Esophagus squamous epithelium (tissue), 5 donors: ENCODE results near the gene LRCH4. TPM values are rescaled to one million over a fixed set of nuclear protein-coding genes. Genes with fewer than 3 reads are reported as not detected.

Experiments
- DNase-seq: peaks from one replicate; lab custom pipeline; 2025; lab: John Stamatoyannopoulos, UW
- H3K27ac ChIP-seq, 4 donors: fragments of 200-600 bp; sonication (generic); one replicate each; pipeline ENCODE4 v1.5.1; 2016 to 2019; ENCODE audit warnings: mild to moderate bottlenecking in 1 of 4
- H3K27me3 ChIP-seq, 4 donors: fragments of 200-600 bp; sonication (generic); 1 replicate in 3 of 4; 2 replicates in 1 of 4; pipeline versions ENCODE4 v1.5.1 to v1.6.0; 2017 to 2021; ENCODE audit warnings: antibody characterized with exemption in 1 of 4
- H3K36me3 ChIP-seq, 3 donors: fragments of 200-600 bp; sonication (generic); one replicate each; pipeline ENCODE4 v1.5.1; 2016 to 2019
- H3K4me1 ChIP-seq, 3 donors: fragments of 200-600 bp; sonication (generic); one replicate each; pipeline ENCODE4 v1.5.1; 2017 to 2019
- H3K4me3 ChIP-seq, 4 donors: fragments of 200-600 bp; sonication (generic); 1 replicate in 3 of 4; 2 replicates in 1 of 4; pipeline ENCODE4 v1.5.1; 2016 to 2019; ENCODE audit warnings: mild to moderate bottlenecking in 2 of 4, moderate library complexity in 1 of 4
- H3K9me3 ChIP-seq, 3 donors: fragments of 200-600 bp; sonication (generic); one replicate each; pipeline ENCODE4 v1.5.1; 2016 to 2019
- POLR2A ChIP-seq, 4 donors: fragments of 450-650 bp; IDR thresholded peaks; one replicate each; pipeline ENCODE4 v1.6.1; 2017; ENCODE audit warnings: antibody characterized with exemption in 4 of 4, mild to moderate bottlenecking in 4 of 4, moderate library complexity in 3 of 4
- WGBS, 2 donors: methylation state at CpG; one replicate each; pipeline ENCODE4 v1.1.5; 2018; 5-methylcytosine and 5-hydroxymethylcytosine counted together
- intact Hi-C: fragments of 100-400 bp; cut with DNase I; formaldehyde crosslinking; loops from one replicate; pipeline ENCODE4 v1.15.0; 2022
- total RNA-seq, 4 donors: library from RNA; depleted of rRNA; stranded (reverse); fragments of >200 nt; gene quantifications; one replicate each; pipeline ENCODE4 v1.1.0, GENCODE V29; 2016
- TF ChIP-seq, protein P1 (sequence below), 6 experiments: fragments of 450-650 bp in 4 of 6; fragments of 200-600 bp in 2 of 6; sonication (generic) in 2 of 6; IDR thresholded peaks; one replicate each; pipeline ENCODE4 v1.5.1; 2016 to 2019; ENCODE audit warnings: antibody characterized with exemption in 6 of 6, mild to moderate bottlenecking in 4 of 6, moderate library complexity in 4 of 6
- donor health status: DM: yes; HTN: yes; CAD: no.

Gene LRCH4
- total RNA-seq, 4 donors from 2014 or later = 50.1 to 84.0 (median 70.4) TPM

DNA sequence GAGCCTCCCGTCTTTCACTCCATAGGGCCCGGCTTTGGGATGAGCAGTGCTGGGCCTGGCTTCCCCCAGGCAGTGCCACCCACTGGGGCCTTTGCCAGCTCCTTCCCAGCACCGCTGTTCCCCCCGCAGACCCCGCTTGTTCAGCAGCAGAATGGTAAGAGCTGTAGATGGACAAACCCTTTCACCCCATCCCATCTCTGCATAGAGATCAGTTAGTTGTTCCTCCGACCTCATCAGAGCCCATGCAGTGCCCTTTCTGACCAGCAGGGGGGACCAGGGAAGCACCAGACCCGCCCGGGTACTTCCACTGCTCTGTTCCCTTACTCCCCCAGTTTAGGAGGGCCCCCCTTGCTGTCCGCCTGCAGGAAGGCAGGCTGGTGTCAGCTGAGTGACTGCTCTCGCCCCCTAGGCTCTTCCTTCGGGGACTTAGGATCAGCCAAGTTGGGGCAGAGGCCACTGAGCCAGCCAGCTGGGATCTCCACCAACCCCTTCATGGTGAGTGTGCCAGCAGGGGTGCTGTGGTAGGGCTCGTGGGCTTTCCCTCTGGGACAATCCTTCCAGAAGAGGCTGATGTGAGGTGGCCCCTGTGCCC lies 22.0 kb downstream of the LRCH4 start:
- intact Hi-C loops = loop anchor here (5.0 kb wide), 1 partner anchor 128 kb away; the partner anchor contains the start of gene GIGYF1
- WGBS, 2 donors = 18 to 39% methylated on average over 5 to 7 of the region's 12 CpGs
- peaks cover 9 to 55% (median 9%) of the 10 kb centered on the region in 3 donors for H3K4me1 ChIP-seq
- TF ChIP-seq, protein P1, sequence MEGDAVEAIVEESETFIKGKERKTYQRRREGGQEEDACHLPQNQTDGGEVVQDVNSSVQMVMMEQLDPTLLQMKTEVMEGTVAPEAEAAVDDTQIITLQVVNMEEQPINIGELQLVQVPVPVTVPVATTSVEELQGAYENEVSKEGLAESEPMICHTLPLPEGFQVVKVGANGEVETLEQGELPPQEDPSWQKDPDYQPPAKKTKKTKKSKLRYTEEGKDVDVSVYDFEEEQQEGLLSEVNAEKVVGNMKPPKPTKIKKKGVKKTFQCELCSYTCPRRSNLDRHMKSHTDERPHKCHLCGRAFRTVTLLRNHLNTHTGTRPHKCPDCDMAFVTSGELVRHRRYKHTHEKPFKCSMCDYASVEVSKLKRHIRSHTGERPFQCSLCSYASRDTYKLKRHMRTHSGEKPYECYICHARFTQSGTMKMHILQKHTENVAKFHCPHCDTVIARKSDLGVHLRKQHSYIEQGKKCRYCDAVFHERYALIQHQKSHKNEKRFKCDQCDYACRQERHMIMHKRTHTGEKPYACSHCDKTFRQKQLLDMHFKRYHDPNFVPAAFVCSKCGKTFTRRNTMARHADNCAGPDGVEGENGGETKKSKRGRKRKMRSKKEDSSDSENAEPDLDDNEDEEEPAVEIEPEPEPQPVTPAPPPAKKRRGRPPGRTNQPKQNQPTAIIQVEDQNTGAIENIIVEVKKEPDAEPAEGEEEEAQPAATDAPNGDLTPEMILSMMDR (IDR thresholded peaks at IDR 0.05) = peak; percentile 88 to 98 (median 96)
- TF ChIP-seq POLR2A (IDR thresholded peaks at IDR 0.05) = no peak
- no peaks in the 10 kb centered on the region for H3K9me3 ChIP-seq
- H3K4me3 ChIP-seq = no peak overlapping the region
- H3K27ac ChIP-seq = no peak overlapping the region
- peaks cover 4 to 55% (median 15%) of the 10 kb centered on the region in 3 donors for H3K36me3 ChIP-seq
- H3K27me3 ChIP-seq = no peaks in the 10 kb centered on the region
- no peak for DNase-seq

DNA sequence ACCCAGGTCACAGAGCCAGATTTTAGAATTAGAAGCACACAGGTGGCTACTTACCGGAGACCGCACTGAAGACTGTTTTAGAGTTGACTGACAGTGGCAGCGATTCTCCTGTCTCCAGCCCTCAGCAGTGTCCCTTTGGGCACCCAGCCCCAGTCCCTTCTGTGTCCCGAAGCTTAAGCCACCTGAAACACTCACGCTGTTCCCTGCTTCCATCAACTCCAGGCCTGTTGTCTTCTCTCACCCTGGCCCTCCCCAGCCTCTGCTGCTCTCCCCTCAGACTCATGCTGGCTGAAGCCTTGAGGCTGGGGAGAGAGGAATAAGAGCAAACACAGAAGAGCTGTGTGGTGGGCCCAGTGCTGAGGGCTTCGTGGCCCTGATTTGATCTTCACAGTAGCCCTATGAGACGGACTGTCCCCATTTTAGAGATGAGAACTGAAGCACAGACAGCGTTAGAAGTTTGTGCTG lies 22.8 kb downstream of the LRCH4 start:
- Histone ChIP-seq H3K9me3 (no peaks in the 10 kb centered on the region), H3K27ac (no peak overlapping the region), H3K4me1 (peaks cover 9 to 53% (median 9%) of the 10 kb centered on the region in 3 donors), H3K27me3 (no peaks in the 10 kb centered on the region), H3K36me3 (peaks cover 4 to 63% (median 15%) of the 10 kb centered on the region in 3 donors), H3K4me3 (no peak overlapping the region)
- TF ChIP-seq, protein P1 (IDR thresholded peaks at IDR 0.05) = no peak
- no peak for TF ChIP-seq POLR2A (IDR thresholded peaks at IDR 0.05)
- WGBS, 2 donors = 86 to 100% methylated on average over 4 to 7 of the region's 8 CpGs
- intact Hi-C loops = loop anchor here (5.0 kb wide), 1 partner anchor 129 kb away; the partner anchor contains the start of gene GIGYF1
- no peak for DNase-seq

DNA sequence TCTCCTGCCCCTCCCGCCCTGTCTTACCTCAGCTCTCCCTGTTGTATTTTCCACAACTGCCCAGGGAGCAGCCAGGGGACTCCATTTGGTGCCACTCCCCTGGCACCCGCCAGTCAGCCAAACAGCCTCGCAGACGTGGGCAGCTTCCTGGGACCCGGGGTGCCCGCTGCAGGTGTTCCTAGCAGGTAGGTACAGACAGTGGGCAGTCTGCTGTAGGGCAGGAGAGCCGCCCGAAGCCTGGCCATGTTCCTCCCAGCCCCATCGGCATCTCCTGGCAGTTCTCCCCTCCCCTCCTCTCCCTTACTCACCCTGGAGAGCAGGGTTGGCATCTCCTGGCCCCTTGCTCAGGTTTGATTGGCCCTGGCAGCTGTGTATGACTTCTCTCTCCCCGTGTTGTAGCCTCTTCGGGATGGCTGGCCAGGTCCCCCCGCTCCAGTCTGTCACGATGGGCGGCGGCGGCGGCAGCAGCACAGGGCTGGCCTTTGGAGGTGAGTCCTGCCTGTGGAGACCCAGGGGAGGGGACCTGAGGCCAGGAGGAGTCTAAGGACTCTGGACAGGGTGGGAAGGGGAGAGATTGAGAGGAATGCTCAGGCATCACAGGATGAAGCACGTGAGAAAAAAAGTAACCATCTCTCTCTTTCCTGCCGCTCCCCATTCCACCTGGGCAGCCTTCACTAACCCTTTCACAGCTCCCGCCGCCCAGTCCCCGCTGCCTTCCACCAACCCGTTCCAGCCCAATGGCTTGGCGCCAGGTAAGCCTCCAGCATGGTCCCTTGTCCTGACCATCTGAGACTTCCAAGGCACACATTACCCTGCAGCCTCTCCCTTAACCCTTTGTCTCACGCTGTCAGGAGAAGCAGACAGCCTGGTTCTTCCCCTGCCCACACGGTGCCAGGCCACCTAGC lies 23.5 kb downstream of the LRCH4 start:
- no peak for TF ChIP-seq POLR2A (IDR thresholded peaks at IDR 0.05)
- TF ChIP-seq, protein P1 (IDR thresholded peaks at IDR 0.05) = no peak
- Histone ChIP-seq H3K36me3 (peaks cover 4 to 69% (median 15%) of the 10 kb centered on the region in 3 donors), H3K4me1 (peaks cover 9 to 46% (median 9%) of the 10 kb centered on the region in 3 donors), H3K9me3 (no peaks in the 10 kb centered on the region), H3K27me3 (no peaks in the 10 kb centered on the region), H3K27ac (no peak overlapping the region), H3K4me3 (no peak overlapping the region)
- DNase-seq = no peak
- 83 to 89% methylated on average over 12 to 16 of the region's 26 CpGs for WGBS, 2 donors
- intact Hi-C loops = loop anchor here (5.0 kb wide), 1 partner anchor 130 kb away; the partner anchor contains the start of gene GIGYF1

DNA sequence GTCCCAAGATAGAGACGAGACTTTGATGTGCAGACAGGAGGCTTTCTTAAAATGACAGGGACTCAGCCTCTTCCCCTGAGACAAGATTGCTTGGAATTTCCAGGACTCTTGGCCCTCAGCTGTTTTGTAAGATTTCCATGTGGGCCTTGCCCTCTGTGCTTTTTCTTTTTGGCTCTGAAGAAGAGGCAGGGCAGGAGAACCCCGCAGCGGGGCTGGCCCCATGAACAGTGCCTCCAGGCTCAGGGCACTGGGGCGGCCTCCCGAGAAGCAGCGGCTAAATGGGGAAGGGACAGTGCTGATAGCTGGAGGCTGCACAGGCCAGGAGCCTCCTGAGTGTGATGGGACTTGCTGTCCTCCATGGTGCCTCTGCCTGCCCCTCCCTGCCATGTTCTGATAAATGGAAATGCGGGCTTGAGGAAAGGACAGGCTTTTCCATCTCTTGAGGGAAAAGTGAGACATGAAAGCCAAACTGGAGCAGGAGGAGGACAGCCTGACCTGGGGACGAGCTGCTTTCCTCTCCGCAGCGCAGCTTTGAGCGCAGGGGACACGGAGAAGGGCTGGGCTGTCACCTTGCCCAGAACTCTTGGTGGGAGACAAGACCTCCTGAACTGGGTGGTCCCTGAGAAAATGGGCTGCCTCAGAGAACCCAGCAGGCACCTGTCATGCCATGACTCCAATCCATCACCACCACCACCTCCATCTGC lies 24.3 kb downstream of the LRCH4 start:
- no peak for DNase-seq
- TF ChIP-seq POLR2A (IDR thresholded peaks at IDR 0.05) = no peak
- TF ChIP-seq, protein P1 (IDR thresholded peaks at IDR 0.05) = no peak
- intact Hi-C loops = loop anchor here (5.0 kb wide), 1 partner anchor 131 kb away; the partner anchor contains the start of gene GIGYF1
- H3K27ac ChIP-seq = no peak overlapping the region
- H3K4me3 ChIP-seq = peak overlapping the region in 1 of 4 donors; percentile 12
- 88 to 90% methylated on average over 4 to 7 of the region's 12 CpGs for WGBS, 2 donors
- peaks cover 4 to 77% (median 15%) of the 10 kb centered on the region in 3 donors for H3K36me3 ChIP-seq
- no peaks in the 10 kb centered on the region for H3K9me3 ChIP-seq
- no peaks in the 10 kb centered on the region for H3K27me3 ChIP-seq
- H3K4me1 ChIP-seq = peaks cover 9 to 39% (median 9%) of the 10 kb centered on the region in 3 donors
